ENCODE data around the gene ZNF304. TPM values are rescaled to one million over a fixed set of nuclear protein-coding genes. Genes with fewer than 3 reads are reported as not detected.

ZNF304 gene
- polyA plus RNA-seq, 3 donors = 0.96 to 2.9 (median 1.0) TPM

- peaks cover 0 to 2% (median 1%) of the 10 kb centered on the region in 3 donors for H3K27me3 Mint-ChIP-seq (ENCODE audit: low read depth in 3 of 3)
- no peak overlapping the region for H3K27ac ChIP-seq (ENCODE audit: low read depth in 1 of 2, low read length in 2 of 2)
- intact Hi-C loops (cut with micrococcal nuclease) = loop anchor here in 1 of 2 donors (10.0 kb wide), 1 partner anchor 751 kb away; the partner anchor contains the start of gene ZNF329
- no peak overlapping the region for H3K9ac ChIP-seq (ENCODE audit: insufficient read depth, low read length, poor library complexity, severe bottlenecking)
- H3K27ac Mint-ChIP-seq = no peak overlapping the region
- peaks cover 5 to 8% of the 10 kb centered on the region in 2 donors for H3K36me3 Mint-ChIP-seq
- H3K4me1 ChIP-seq (ENCODE audit: control insufficient read depth in 1 of 2, insufficient read depth in 2 of 2, low read length in 2 of 2) = no peaks in the 10 kb centered on the region
- TF ChIP-seq CTCF (IDR thresholded peaks at IDR 0.05) = no peak
- H3K4me2 ChIP-seq (replicated peaks; ENCODE audit: extremely low read depth, low read length, poor library complexity, severe bottlenecking) = no peak overlapping the region
- peaks cover 9 to 45% (median 34%) of the 10 kb centered on the region in 7 donors for H3K9me3 Mint-ChIP-seq
- H4K20me1 ChIP-seq (ENCODE audit: insufficient read depth, low read length) = no peaks in the 10 kb centered on the region
- no peaks in the 10 kb centered on the region for H3K27me3 ChIP-seq (ENCODE audit: control insufficient read depth in 2 of 2, insufficient read depth in 2 of 2, low read length in 2 of 2)
- peaks cover 29 to 33% of the 10 kb centered on the region in 2 donors for H3K9me3 ChIP-seq (replicated peaks in 1 of 2; ENCODE audit: control insufficient read depth in 1 of 2, insufficient read depth in 1 of 2, low read length in 2 of 2)
- no peak overlapping the region for H3K4me3 ChIP-seq (replicated peaks in 1 of 3; ENCODE audit: low read depth in 2 of 3, low read length in 3 of 3)
- H3K36me3 ChIP-seq (replicated peaks in 1 of 2; ENCODE audit: control insufficient read depth in 1 of 2, insufficient read depth in 2 of 2, low read length in 2 of 2) = peaks cover 4 to 13% of the 10 kb centered on the region in 2 donors
- H3K4me1 Mint-ChIP-seq = no peaks in the 10 kb centered on the region
- DNase-seq = no peak
- WGBS (ENCODE audit: insufficient coverage) = 97% methylated on average over 8 of the region's 9 CpGs
- H3K79me2 ChIP-seq (ENCODE audit: insufficient read depth, low read length) = no peaks in the 10 kb centered on the region
- H2AFZ ChIP-seq (ENCODE audit: insufficient read depth, low read depth, low read length, poor library complexity, severe bottlenecking) = no peak overlapping the region
- no peak overlapping the region for H3K4me3 Mint-ChIP-seq
These were observed 52.9 kb downstream of the ZNF304 start for GRCh38 chr19:57403737-57404563.

- no peak overlapping the region for H3K4me2 ChIP-seq (replicated peaks; ENCODE audit: extremely low read depth, low read length, poor library complexity, severe bottlenecking)
- H3K4me3 ChIP-seq (replicated peaks in 1 of 3; ENCODE audit: low read depth in 2 of 3, low read length in 3 of 3) = no peak overlapping the region
- no peaks in the 10 kb centered on the region for H3K27me3 ChIP-seq (ENCODE audit: control insufficient read depth in 2 of 2, insufficient read depth in 2 of 2, low read length in 2 of 2)
- H3K79me2 ChIP-seq (ENCODE audit: insufficient read depth, low read length) = peaks cover 6% of the 10 kb centered on the region
- H3K9me3 ChIP-seq (replicated peaks in 1 of 2; ENCODE audit: control insufficient read depth in 1 of 2, insufficient read depth in 1 of 2, low read length in 2 of 2) = peaks cover 14 to 21% of the 10 kb centered on the region in 2 donors
- no peak overlapping the region for H3K27ac ChIP-seq (ENCODE audit: low read depth in 1 of 2, low read length in 2 of 2)
- Mint-ChIP-seq H3K27me3 (ENCODE audit: low read depth in 3 of 3) (peaks cover 0 to 2% (median 0%) of the 10 kb centered on the region in 3 donors), H3K27ac (peak overlapping the region in 2 of 7 donors; percentile 16 to 26), H3K4me3 (no peak overlapping the region), H3K4me1 (peaks cover 8% of the 10 kb centered on the region), H3K9me3 (peaks cover 2 to 24% (median 18%) of the 10 kb centered on the region in 7 donors), H3K36me3 (no peaks in the 10 kb centered on the region)
- peaks cover 9 to 10% of the 10 kb centered on the region in 2 donors for H3K4me1 ChIP-seq (ENCODE audit: control insufficient read depth in 1 of 2, insufficient read depth in 2 of 2, low read length in 2 of 2)
- no peaks in the 10 kb centered on the region for H4K20me1 ChIP-seq (ENCODE audit: insufficient read depth, low read length)
- H3K9ac ChIP-seq (ENCODE audit: insufficient read depth, low read length, poor library complexity, severe bottlenecking) = no peak overlapping the region
- 25% methylated on average over 7 of the region's 8 CpGs for WGBS (ENCODE audit: insufficient coverage)
- peaks cover 0 to 4% of the 10 kb centered on the region in 2 donors for H3K36me3 ChIP-seq (replicated peaks in 1 of 2; ENCODE audit: control insufficient read depth in 1 of 2, insufficient read depth in 2 of 2, low read length in 2 of 2)
- peak; percentile 52 for TF ChIP-seq CTCF (IDR thresholded peaks at IDR 0.05)
- DNase-seq = peak; percentile 11 to 30 (median 24)
- intact Hi-C loops (cut with micrococcal nuclease) = loop anchor here in 1 of 2 donors (10.0 kb wide), 1 partner anchor 748 kb away; the partner anchor contains the start of gene ZNF329
- H2AFZ ChIP-seq (ENCODE audit: insufficient read depth, low read depth, low read length, poor library complexity, severe bottlenecking) = no peak overlapping the region
These were observed 55.5 kb downstream of the ZNF304 start for GRCh38 chr19:57406516-57407123.

Other genes starting within 250 kb of the ZNF304 start
- not detected for gene USP29, start 231.3 kb upstream of the ZNF304 start, polyA plus RNA-seq
- not detected for gene ZIM3, start 206.1 kb upstream of the ZNF304 start, polyA plus RNA-seq
- gene DUXA, start 183.8 kb upstream of the ZNF304 start, polyA plus RNA-seq = not detected
- gene ZNF264, start 159.8 kb upstream of the ZNF304 start, polyA plus RNA-seq = 1 to 10 TPM; 5.3 to 6.9 (median 5.6) TPM
- under 1 TPM in 2 of 3 donors, not detected in 1; 0.19 to 0.44 TPM for gene AURKC, start 120.2 kb upstream of the ZNF304 start, polyA plus RNA-seq
- 1 to 10 TPM; 1.3 to 3.4 (median 3.3) TPM for gene ZNF805, start 110.6 kb upstream of the ZNF304 start, polyA plus RNA-seq
- 1 to 10 TPM; 2.8 to 4.5 (median 3.5) TPM for gene ZNF460, start 70.8 kb upstream of the ZNF304 start, polyA plus RNA-seq
- 1 to 10 TPM in 1 of 3 donors, under 1 TPM in 2; 0.85 to 1.1 (median 0.99) TPM for gene ZNF543, start 30.8 kb upstream of the ZNF304 start, polyA plus RNA-seq
- gene TRAPPC2B, start 12.3 kb downstream of the ZNF304 start, polyA plus RNA-seq = 10 to 100 TPM in 2 of 3 donors, 1 to 10 TPM in 1; 7.4 to 13.9 (median 11.5) TPM
- gene ZNF547, start 12.3 kb downstream of the ZNF304 start, polyA plus RNA-seq = under 1 TPM in 2 of 3 donors, not detected in 1; 0.30 to 0.32 TPM
- gene ZNF548, start 38.6 kb downstream of the ZNF304 start, polyA plus RNA-seq = 10 to 100 TPM in 1 of 3 donors, 1 to 10 TPM in 2; 4.6 to 20.7 (median 6.0) TPM
- 1 to 10 TPM; 1.4 to 3.3 (median 2.3) TPM for gene ZNF17, start 59.9 kb downstream of the ZNF304 start, polyA plus RNA-seq
- gene ZNF749, start 84.1 kb downstream of the ZNF304 start, polyA plus RNA-seq = 1 to 10 TPM; 3.4 to 9.0 (median 3.7) TPM
- gene VN1R1, start 105.9 kb downstream of the ZNF304 start, polyA plus RNA-seq = under 1 TPM in 2 of 3 donors, not detected in 1; 0.07 to 0.08 TPM
- gene ZNF772, start 126.3 kb downstream of the ZNF304 start, polyA plus RNA-seq = 1 to 10 TPM in 1 of 3 donors, under 1 TPM in 2; 0.32 to 1.2 (median 0.99) TPM
- gene ZNF419, start 136.5 kb downstream of the ZNF304 start, polyA plus RNA-seq = 1 to 10 TPM; 1.3 to 1.6 (median 1.4) TPM
- gene ZNF773, start 148.7 kb downstream of the ZNF304 start, polyA plus RNA-seq = 1 to 10 TPM in 1 of 3 donors, under 1 TPM in 2; 0.87 to 1.6 (median 0.92) TPM
- 1 to 10 TPM in 1 of 3 donors, under 1 TPM in 2; 0.54 to 1.5 (median 0.74) TPM for gene ZNF549, start 176.1 kb downstream of the ZNF304 start, polyA plus RNA-seq
- 1 to 10 TPM in 1 of 3 donors, under 1 TPM in 2; 0.25 to 2.7 (median 0.65) TPM for gene ZNF550, start 208.6 kb downstream of the ZNF304 start, polyA plus RNA-seq
- gene ZNF416, start 227.6 kb downstream of the ZNF304 start, polyA plus RNA-seq = 1 to 10 TPM in 2 of 3 donors, under 1 TPM in 1; 0.48 to 2.1 (median 1.4) TPM
- 1 to 10 TPM in 2 of 3 donors, under 1 TPM in 1; 0.51 to 1.1 (median 1.0) TPM for gene ZIK1, start 232.9 kb downstream of the ZNF304 start, polyA plus RNA-seq
- gene ZNF530, start 248.6 kb downstream of the ZNF304 start, polyA plus RNA-seq = 1 to 10 TPM in 1 of 3 donors, under 1 TPM in 2; 0.72 to 1.3 (median 0.84) TPM